CD4-positive, CD25-positive, alpha-beta regulatory T cell (primary cell): ENCODE data around the gene GPR87. TPM values are rescaled to one million over a fixed set of nuclear protein-coding genes. Genes with fewer than 3 reads are reported as not detected.

Experiments used
- ATAC-seq, 2 donors: fragments of 150-1000 bp; cut with Tn5 transposase; one replicate each; pipeline ENCODE4 v1.10.0; 2021; ENCODE audit warnings: low read depth in 2 of 2, moderate number of reproducible peaks in 2 of 2, moderate library complexity in 1 of 2
- DNase-seq, 3 donors: peaks; one replicate each; pipeline versions ENCODE4 v3.0.0 to v3.0.0-alpha.2; 2012 to 2022; ENCODE audit warnings: mixed read lengths in 1 of 3
- H3K27ac ChIP-seq: one replicate; pipeline ENCODE4 v1.7.0; 2013; ENCODE audit warnings: mild to moderate bottlenecking, low read length; ENCODE audit not compliant: insufficient read depth, poor library complexity, severe bottlenecking
- H3K27me3 ChIP-seq: one replicate; pipeline ENCODE4 v1.7.0; 2013; ENCODE audit warnings: low read length; ENCODE audit not compliant: control insufficient read depth, insufficient read depth
- H3K36me3 ChIP-seq: one replicate; pipeline ENCODE4 v1.7.0; 2013; ENCODE audit warnings: mild to moderate bottlenecking, low read length, moderate library complexity; ENCODE audit not compliant: control insufficient read depth, insufficient read depth
- H3K4me1 ChIP-seq: 2 replicates; pipeline ENCODE4 v1.7.0; 2013; ENCODE audit warnings: mild to moderate bottlenecking, low read length; ENCODE audit not compliant: insufficient read depth, control insufficient read depth, poor library complexity, severe bottlenecking
- H3K4me3 ChIP-seq: one replicate; pipeline ENCODE4 v1.7.0; 2013; ENCODE audit warnings: low read depth, mild to moderate bottlenecking, low read length, moderate library complexity
- H3K9me3 ChIP-seq, 2 experiments: 1 replicate in 1 of 2; 2 replicates in 1 of 2; pipeline ENCODE4 v1.7.0; 2013; ENCODE audit warnings: low read length in 2 of 2, mild to moderate bottlenecking in 1 of 2, moderate library complexity in 1 of 2; ENCODE audit not compliant: control insufficient read depth in 2 of 2
- H3K27ac Mint-ChIP-seq, 3 donors: one replicate each; pipeline ENCODE4 v1.8.0; 2020 to 2022; ENCODE audit warnings: mild to moderate bottlenecking in 3 of 3, mixed read lengths in 3 of 3, moderate library complexity in 2 of 3
- H3K27me3 Mint-ChIP-seq: one replicate; pipeline ENCODE4 v1.8.0; 2022; ENCODE audit warnings: mild to moderate bottlenecking, mixed read lengths
- H3K36me3 Mint-ChIP-seq: one replicate; pipeline ENCODE4 v1.8.0; 2020; ENCODE audit warnings: mixed read lengths
- H3K4me1 Mint-ChIP-seq, 4 donors: one replicate each; pipeline ENCODE4 v1.8.0; 2020 to 2022; ENCODE audit warnings: mixed read lengths in 4 of 4, mild to moderate bottlenecking in 1 of 4
- H3K4me3 Mint-ChIP-seq, 4 donors: one replicate each; pipeline ENCODE4 v1.8.0; 2020 to 2022; ENCODE audit warnings: mild to moderate bottlenecking in 4 of 4, mixed read lengths in 4 of 4, moderate library complexity in 3 of 4
- H3K9me3 Mint-ChIP-seq, 7 donors: one replicate each; pipeline ENCODE4 v1.8.0; 2020 to 2022; ENCODE audit warnings: mixed read lengths in 7 of 7, mild to moderate bottlenecking in 3 of 7, moderate library complexity in 2 of 7
- polyA plus RNA-seq, 4 donors: library from polyadenylated mRNA; unstranded; fragments of 300-500 nt; fragmentation: Illumina TruSeq; gene quantifications; one replicate each; pipeline ENCODE4 v1.2.3, GENCODE V29; 2021
- total RNA-seq: library from RNA; stranded (reverse); gene quantifications from one replicate; pipeline ENCODE4 v1.2.3, GENCODE V29; 2022

GPR87 gene
- total and polyA plus RNA-seq, 5 donors from 2014 or later, result not detected

- Histone ChIP-seq H3K27ac (no peak overlapping the region), H3K4me3 (no peak overlapping the region), H3K9me3 (no peaks in the 10 kb centered on the region), H3K27me3 (peaks cover 10% of the 10 kb centered on the region), H3K4me1 (no peaks in the 10 kb centered on the region), H3K36me3 (no peaks in the 10 kb centered on the region)
- H3K9me3 Mint-ChIP-seq, result peaks cover 0 to 3% (median 0%) of the 10 kb centered on the region in 7 donors
- DNase-seq (no peak), ATAC-seq (no peak)
- H3K4me1 Mint-ChIP-seq, result peaks cover 0 to 6% (median 0%) of the 10 kb centered on the region in 4 donors
- H3K27me3 Mint-ChIP-seq, result peaks cover 16% of the 10 kb centered on the region
- H3K36me3 Mint-ChIP-seq, result no peaks in the 10 kb centered on the region
- peak overlapping the region in 1 of 4 donors; percentile 40 for H3K4me3 Mint-ChIP-seq
- peak overlapping the region in 1 of 3 donors; percentile 2 for H3K27ac Mint-ChIP-seq
Measured at GRCh38 chr3:151347432-151347831, 30.8 kb upstream of the GPR87 start.

- Mint-ChIP-seq H3K4me1 (peaks cover 0 to 6% (median 0%) of the 10 kb centered on the region in 4 donors), H3K27ac (no peak overlapping the region), H3K27me3 (peaks cover 16% of the 10 kb centered on the region), H3K36me3 (no peaks in the 10 kb centered on the region), H3K4me3 (no peak overlapping the region), H3K9me3 (peaks cover 0 to 3% (median 0%) of the 10 kb centered on the region in 7 donors)
- Histone ChIP-seq H3K27me3 (peaks cover 6% of the 10 kb centered on the region), H3K36me3 (no peaks in the 10 kb centered on the region), H3K27ac (no peak overlapping the region), H3K4me3 (no peak overlapping the region), H3K9me3 (no peaks in the 10 kb centered on the region), H3K4me1 (no peaks in the 10 kb centered on the region)
- DNase-seq, result no peak
- ATAC-seq, result no peak
Measured at GRCh38 chr3:151346292-151346691, 29.7 kb upstream of the GPR87 start.

- Mint-ChIP-seq H3K27me3 (peaks cover 16% of the 10 kb centered on the region), H3K4me3 (no peak overlapping the region), H3K9me3 (peaks cover 0 to 3% (median 0%) of the 10 kb centered on the region in 7 donors), H3K36me3 (no peaks in the 10 kb centered on the region), H3K4me1 (peaks cover 0 to 6% (median 0%) of the 10 kb centered on the region in 4 donors), H3K27ac (no peak overlapping the region)
- no peak overlapping the region for H3K4me3 ChIP-seq
- H3K4me1 ChIP-seq, result no peaks in the 10 kb centered on the region
- DNase-seq (no peak), ATAC-seq (no peak)
- H3K27ac ChIP-seq, result no peak overlapping the region
- no peaks in the 10 kb centered on the region for H3K36me3 ChIP-seq
- H3K9me3 ChIP-seq, result no peaks in the 10 kb centered on the region
- peaks cover 3% of the 10 kb centered on the region for H3K27me3 ChIP-seq
Measured at GRCh38 chr3:151345859-151346258, 29.2 kb upstream of the GPR87 start.

- H3K27ac ChIP-seq, result no peak overlapping the region
- DNase-seq (no peak), ATAC-seq (no peak)
- H3K4me1 ChIP-seq, result no peaks in the 10 kb centered on the region
- H3K4me3 Mint-ChIP-seq, result no peak overlapping the region
- H3K9me3 ChIP-seq, result no peaks in the 10 kb centered on the region
- peaks cover 0 to 3% (median 0%) of the 10 kb centered on the region in 7 donors for H3K9me3 Mint-ChIP-seq
- H3K4me3 ChIP-seq, result no peak overlapping the region
- H3K27me3 Mint-ChIP-seq, result peaks cover 30% of the 10 kb centered on the region
- peak overlapping the region in 1 of 3 donors; percentile 35 for H3K27ac Mint-ChIP-seq
- H3K27me3 ChIP-seq, result peaks cover 15% of the 10 kb centered on the region
- H3K4me1 Mint-ChIP-seq, result peaks cover 0 to 2% (median 0%) of the 10 kb centered on the region in 4 donors
- no peaks in the 10 kb centered on the region for H3K36me3 Mint-ChIP-seq
- no peaks in the 10 kb centered on the region for H3K36me3 ChIP-seq
Measured at GRCh38 chr3:151331696-151332095, 15.1 kb upstream of the GPR87 start.

GRCh38 chr3:151330899-151331298 is 14.3 kb upstream of the GPR87 start:
- H3K36me3 ChIP-seq, result no peaks in the 10 kb centered on the region
- Mint-ChIP-seq H3K4me3 (no peak overlapping the region), H3K4me1 (peaks cover 0 to 2% (median 0%) of the 10 kb centered on the region in 4 donors), H3K27me3 (peaks cover 28% of the 10 kb centered on the region), H3K36me3 (no peaks in the 10 kb centered on the region), H3K27ac (no peak overlapping the region), H3K9me3 (peaks cover 0 to 3% (median 0%) of the 10 kb centered on the region in 7 donors)
- no peak overlapping the region for H3K27ac ChIP-seq
- peaks cover 17% of the 10 kb centered on the region for H3K27me3 ChIP-seq
- H3K9me3 ChIP-seq, result no peaks in the 10 kb centered on the region
- ATAC-seq (no peak), DNase-seq (no peak)
- H3K4me3 ChIP-seq, result no peak overlapping the region
- no peaks in the 10 kb centered on the region for H3K4me1 ChIP-seq

GRCh38 chr3:151330379-151330778 is 13.8 kb upstream of the GPR87 start:
- H3K36me3 ChIP-seq, result no peaks in the 10 kb centered on the region
- Mint-ChIP-seq H3K4me1 (peaks cover 0 to 2% (median 0%) of the 10 kb centered on the region in 4 donors), H3K27ac (no peak overlapping the region), H3K4me3 (no peak overlapping the region), H3K36me3 (no peaks in the 10 kb centered on the region), H3K9me3 (peaks cover 0 to 3% (median 0%) of the 10 kb centered on the region in 7 donors), H3K27me3 (peaks cover 25% of the 10 kb centered on the region)
- H3K9me3 ChIP-seq, result no peaks in the 10 kb centered on the region
- DNase-seq (no peak), ATAC-seq (no peak)
- no peak overlapping the region for H3K27ac ChIP-seq
- no peaks in the 10 kb centered on the region for H3K4me1 ChIP-seq
- no peak overlapping the region for H3K4me3 ChIP-seq
- H3K27me3 ChIP-seq, result peaks cover 22% of the 10 kb centered on the region

- no peak for DNase-seq
- Mint-ChIP-seq H3K36me3 (no peaks in the 10 kb centered on the region), H3K27ac (no peak within 1 kb of the TSS), H3K4me1 (peaks cover 0 to 2% (median 0%) of the 10 kb centered on the region in 4 donors), H3K9me3 (peaks cover 0 to 3% (median 0%) of the 10 kb centered on the region in 7 donors), H3K4me3 (peak within 1 kb of the TSS in 1 of 4 donors; percentile 4), H3K27me3 (peaks cover 25% of the 10 kb centered on the region)
- H3K9me3 ChIP-seq, result no peaks in the 10 kb centered on the region
- H3K27ac ChIP-seq, result no peak within 1 kb of the TSS
- H3K4me1 ChIP-seq, result no peaks in the 10 kb centered on the region
- no peak for ATAC-seq
- H3K36me3 ChIP-seq, result no peaks in the 10 kb centered on the region
- H3K27me3 ChIP-seq, result peaks cover 22% of the 10 kb centered on the region
- H3K4me3 ChIP-seq, result no peak within 1 kb of the TSS
Measured at GRCh38 chr3:151329363-151329762, 12.7 kb upstream of the GPR87 start, which contains the start of gene P2RY13. Gene P2RY13, minus strand, starts transcription at chr3:151329549. Its CDS starts 21 bp downstream, at chr3:151329528.
